HepG2 (cell line): ENCODE results near the gene CRYZL1. TPM values are rescaled to one million over a fixed set of nuclear protein-coding genes. Genes with fewer than 3 reads are reported as not detected.

Experiments used
- HCFC1 ChIP-seq: fragments of 150-350 bp; IDR thresholded peaks from 2 replicates; pipeline ENCODE4 v1.6.1; 2014; ENCODE audit warnings: low read depth, low read length
- HNRNPL ChIP-seq: fragments of 200-400 bp; formaldehyde crosslinking; IDR thresholded peaks from 2 replicates; pipeline ENCODE4 v1.6.1; 2017; ENCODE audit warnings: mild to moderate bottlenecking, low read depth, low read length
- HNRNPLL ChIP-seq: fragments of 200-400 bp; formaldehyde crosslinking; IDR thresholded peaks from 2 replicates; pipeline ENCODE4 v1.6.1; 2017; ENCODE audit warnings: mild to moderate bottlenecking, low read depth, low read length; ENCODE audit not compliant: poor library complexity, severe bottlenecking
- MAFK ChIP-seq, 2 experiments: IDR thresholded peaks in 1 of 2; conservative IDR thresholded peaks in 1 of 2; 2 replicates each; pipeline ENCODE4 v1.6.1; 2011; ENCODE audit warnings: improper control_type of control experiment in 2 of 2, low read length in 2 of 2
- MIER2 ChIP-seq: IDR thresholded peaks from 2 replicates; pipeline ENCODE4 v1.6.1; 2016; ENCODE audit warnings: missing biosample characterization, missing genetic modification reagents
- PTBP1 ChIP-seq: fragments of 200-400 bp; formaldehyde crosslinking; IDR thresholded peaks from 2 replicates; pipeline ENCODE4 v1.6.1; 2018; ENCODE audit warnings: low read length, low read depth; ENCODE audit not compliant: poor library complexity, severe bottlenecking
- RFXANK ChIP-seq: IDR thresholded peaks from 2 replicates; pipeline ENCODE4 v1.6.1; 2016
- SIX1 ChIP-seq: sonication (generic); formaldehyde crosslinking; IDR thresholded peaks from 2 replicates; pipeline ENCODE4 v1.4.0; 2020; ENCODE audit warnings: missing genetic modification reagents, borderline replicate concordance
- SIX4 ChIP-seq: sonication (generic); formaldehyde crosslinking; IDR thresholded peaks from 2 replicates; pipeline ENCODE4 v1.4.0; 2020; ENCODE audit warnings: missing genetic modification reagents
- SP5 ChIP-seq: IDR thresholded peaks from 2 replicates; pipeline ENCODE4 v1.6.1; 2016; ENCODE audit warnings: low read depth, borderline replicate concordance
- ZFP36 ChIP-seq: fragments of 150-350 bp; IDR thresholded peaks from 2 replicates; pipeline ENCODE4 v1.6.1; 2018; ENCODE audit warnings: borderline replicate concordance, low read length, low read depth; ENCODE audit not compliant: partially characterized antibody
- ZNF12 ChIP-seq: sonication (generic); formaldehyde crosslinking; IDR thresholded peaks from 2 replicates; pipeline ENCODE4 v1.5.0; 2020; ENCODE audit warnings: missing genetic modification reagents
- ZNF713 ChIP-seq: sonication (generic); formaldehyde crosslinking; IDR thresholded peaks from 2 replicates; pipeline ENCODE4 v1.4.0; 2020; ENCODE audit warnings: mild to moderate bottlenecking, missing genetic modification reagents
- ZNF724P ChIP-seq: sonication (generic); formaldehyde crosslinking; IDR thresholded peaks from 2 replicates; pipeline ENCODE4 v1.8.0; 2022; ENCODE audit warnings: missing genetic modification reagents, borderline replicate concordance
- ZNF749 ChIP-seq: sonication (generic); formaldehyde crosslinking; IDR thresholded peaks from 2 replicates; pipeline ENCODE4 v1.8.0; 2022; ENCODE audit warnings: mild to moderate bottlenecking, missing genetic modification reagents, moderate library complexity, borderline replicate concordance
- ZNF761 ChIP-seq: sonication (generic); formaldehyde crosslinking; conservative IDR thresholded peaks from 2 replicates; pipeline ENCODE4 v1.4.0; 2020; ENCODE audit warnings: mild to moderate bottlenecking, missing genetic modification reagents
- polyA plus RNA-seq, 8 experiments: library from polyadenylated mRNA; depleted of rRNA in 3 of 8; stranded (reverse) in 7 of 8; unstranded in 1 of 8; fragments of >200 nt; fragmentation: Illumina TruSeq in 4 of 8; extraction: Trizol in 4 of 8; gene quantifications; 2 replicates each; pipeline versions ENCODE4 v1.2.1 to v1.2.3, GENCODE V29; 2011 to 2016; ENCODE audit warnings: low read depth in 4 of 8, missing spikeins in 1 of 8, mixed read lengths in 1 of 8; ENCODE audit not compliant: insufficient read depth in 1 of 8
- total RNA-seq, 5 experiments: library from RNA; depleted of rRNA; stranded (reverse); fragments of >200 nt; fragmentation: Illumina TruSeq; extraction: Trizol; gene quantifications; 2 replicates each; pipeline ENCODE4 v1.2.3, GENCODE V29; 2016; ENCODE audit warnings: low read depth in 1 of 5
- TF ChIP-seq, protein P1 (sequence below): sonication (generic); formaldehyde crosslinking; IDR thresholded peaks from 2 replicates; pipeline ENCODE4 v1.4.0; 2020; ENCODE audit warnings: missing genetic modification reagents
- TF ChIP-seq, protein P2 (sequence below): sonication (generic); formaldehyde crosslinking; IDR thresholded peaks from 2 replicates; pipeline ENCODE4 v1.5.0; 2020; ENCODE audit warnings: missing genetic modification reagents
- TF ChIP-seq, protein P3 (sequence below): IDR thresholded peaks from 2 replicates; pipeline ENCODE4 v1.6.1; 2016; ENCODE audit warnings: low read depth, missing genetic modification reagents, missing compliant biosample characterization
- TF ChIP-seq, protein P4 (sequence below): sonication (generic); formaldehyde crosslinking; IDR thresholded peaks from 2 replicates; pipeline ENCODE4 v1.8.0; 2022; ENCODE audit warnings: missing genetic modification reagents, mild to moderate bottlenecking, inconsistent platforms, borderline replicate concordance

Gene CRYZL1
- total and polyA plus RNA-seq, 2 of the 13 experiments (the other 11 are each of a cell fraction or from before 2014, with no cell fraction given) = 20.3 to 27.7 TPM

DNA sequence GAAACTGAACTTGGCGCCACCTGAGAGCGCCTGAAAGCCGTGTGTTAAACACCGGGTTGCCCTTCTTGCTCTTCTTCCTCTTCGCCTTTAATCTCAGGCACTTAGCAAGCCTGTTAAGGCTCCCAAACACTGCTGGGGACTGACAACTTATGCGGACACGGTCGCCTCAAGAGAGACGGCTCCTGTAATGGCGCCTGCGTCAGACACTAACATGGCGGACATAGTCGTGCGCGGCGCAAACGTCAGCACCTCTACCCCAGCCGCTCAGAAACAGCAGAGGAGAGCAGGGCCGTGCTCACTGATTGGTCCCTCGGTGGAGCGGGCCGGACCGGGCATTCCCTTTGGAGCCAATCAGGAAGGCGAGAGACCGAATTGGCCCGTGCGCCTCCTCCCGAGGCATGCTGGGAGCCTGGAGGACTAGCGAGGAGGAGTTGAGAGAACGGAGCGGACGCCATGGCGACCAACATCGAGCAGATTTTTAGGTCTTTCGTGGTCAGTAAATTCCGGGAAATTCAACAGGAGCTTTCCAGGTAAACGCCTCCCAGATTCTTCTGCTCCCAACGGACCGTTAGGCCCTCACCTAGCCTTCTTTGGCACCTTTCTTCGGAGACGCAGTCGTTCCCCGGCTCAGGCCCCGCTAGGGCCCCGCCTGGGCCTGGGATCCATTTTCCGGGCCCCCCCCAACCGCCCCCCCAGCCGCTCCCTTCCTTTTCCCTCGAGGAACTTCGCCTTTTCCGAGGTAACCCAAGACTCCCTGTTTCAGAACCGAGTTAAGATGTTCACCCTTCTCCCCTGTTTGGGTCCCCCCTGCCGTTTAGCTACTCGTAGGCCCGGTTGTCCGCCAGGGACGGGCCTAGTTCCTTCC is 98.7 kb downstream of the CRYZL1 start, which contains the start of gene SON (continued):
- TF ChIP-seq ZNF749 (0 out of 2 replicates have a peak, but pooled peaks have one; percentile 27), RFXANK (CRISPR knock-in tag) (peak; percentile 97), MIER2 (CRISPR knock-in tag) (0 out of 2 replicates have a peak, but pooled peaks have one; percentile 15), SIX1 (CRISPR knock-in tag) (no peak), PTBP1 (no peak), SIX4 (no peak; the same call in none of the 2 replicates), ZNF724P (CRISPR knock-in tag) (no peak), ZNF713 (CRISPR knock-in tag) (no peak), HNRNPLL (peak; percentile 38), ZNF761 (no peak), ZFP36 (no peak), SP5 (CRISPR knock-in tag) (no peak), MAFK (conservative IDR thresholded peaks at IDR 0.05 in 1 of 2, IDR thresholded peaks at IDR 0.05 in 1 of 2; ENCODE audit: low read length in 2 of 2) (peak; percentile 14 to 26; a peak in 1 of 4 replicates), HNRNPL (no peak), ZNF12 (CRISPR knock-in tag) (no peak), HCFC1 (peak; percentile 37; the same call in 1 of the 2 replicates)
- TF ChIP-seq, protein P1, sequence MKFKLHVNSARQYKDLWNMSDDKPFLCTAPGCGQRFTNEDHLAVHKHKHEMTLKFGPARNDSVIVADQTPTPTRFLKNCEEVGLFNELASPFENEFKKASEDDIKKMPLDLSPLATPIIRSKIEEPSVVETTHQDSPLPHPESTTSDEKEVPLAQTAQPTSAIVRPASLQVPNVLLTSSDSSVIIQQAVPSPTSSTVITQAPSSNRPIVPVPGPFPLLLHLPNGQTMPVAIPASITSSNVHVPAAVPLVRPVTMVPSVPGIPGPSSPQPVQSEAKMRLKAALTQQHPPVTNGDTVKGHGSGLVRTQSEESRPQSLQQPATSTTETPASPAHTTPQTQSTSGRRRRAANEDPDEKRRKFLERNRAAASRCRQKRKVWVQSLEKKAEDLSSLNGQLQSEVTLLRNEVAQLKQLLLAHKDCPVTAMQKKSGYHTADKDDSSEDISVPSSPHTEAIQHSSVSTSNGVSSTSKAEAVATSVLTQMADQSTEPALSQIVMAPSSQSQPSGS (CRISPR knock-in tag) = peak; percentile 30; the same call in 1 of the 2 replicates
- TF ChIP-seq, protein P2, sequence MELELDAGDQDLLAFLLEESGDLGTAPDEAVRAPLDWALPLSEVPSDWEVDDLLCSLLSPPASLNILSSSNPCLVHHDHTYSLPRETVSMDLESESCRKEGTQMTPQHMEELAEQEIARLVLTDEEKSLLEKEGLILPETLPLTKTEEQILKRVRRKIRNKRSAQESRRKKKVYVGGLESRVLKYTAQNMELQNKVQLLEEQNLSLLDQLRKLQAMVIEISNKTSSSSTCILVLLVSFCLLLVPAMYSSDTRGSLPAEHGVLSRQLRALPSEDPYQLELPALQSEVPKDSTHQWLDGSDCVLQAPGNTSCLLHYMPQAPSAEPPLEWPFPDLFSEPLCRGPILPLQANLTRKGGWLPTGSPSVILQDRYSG (CRISPR knock-in tag) = no peak
- TF ChIP-seq, protein P3, sequence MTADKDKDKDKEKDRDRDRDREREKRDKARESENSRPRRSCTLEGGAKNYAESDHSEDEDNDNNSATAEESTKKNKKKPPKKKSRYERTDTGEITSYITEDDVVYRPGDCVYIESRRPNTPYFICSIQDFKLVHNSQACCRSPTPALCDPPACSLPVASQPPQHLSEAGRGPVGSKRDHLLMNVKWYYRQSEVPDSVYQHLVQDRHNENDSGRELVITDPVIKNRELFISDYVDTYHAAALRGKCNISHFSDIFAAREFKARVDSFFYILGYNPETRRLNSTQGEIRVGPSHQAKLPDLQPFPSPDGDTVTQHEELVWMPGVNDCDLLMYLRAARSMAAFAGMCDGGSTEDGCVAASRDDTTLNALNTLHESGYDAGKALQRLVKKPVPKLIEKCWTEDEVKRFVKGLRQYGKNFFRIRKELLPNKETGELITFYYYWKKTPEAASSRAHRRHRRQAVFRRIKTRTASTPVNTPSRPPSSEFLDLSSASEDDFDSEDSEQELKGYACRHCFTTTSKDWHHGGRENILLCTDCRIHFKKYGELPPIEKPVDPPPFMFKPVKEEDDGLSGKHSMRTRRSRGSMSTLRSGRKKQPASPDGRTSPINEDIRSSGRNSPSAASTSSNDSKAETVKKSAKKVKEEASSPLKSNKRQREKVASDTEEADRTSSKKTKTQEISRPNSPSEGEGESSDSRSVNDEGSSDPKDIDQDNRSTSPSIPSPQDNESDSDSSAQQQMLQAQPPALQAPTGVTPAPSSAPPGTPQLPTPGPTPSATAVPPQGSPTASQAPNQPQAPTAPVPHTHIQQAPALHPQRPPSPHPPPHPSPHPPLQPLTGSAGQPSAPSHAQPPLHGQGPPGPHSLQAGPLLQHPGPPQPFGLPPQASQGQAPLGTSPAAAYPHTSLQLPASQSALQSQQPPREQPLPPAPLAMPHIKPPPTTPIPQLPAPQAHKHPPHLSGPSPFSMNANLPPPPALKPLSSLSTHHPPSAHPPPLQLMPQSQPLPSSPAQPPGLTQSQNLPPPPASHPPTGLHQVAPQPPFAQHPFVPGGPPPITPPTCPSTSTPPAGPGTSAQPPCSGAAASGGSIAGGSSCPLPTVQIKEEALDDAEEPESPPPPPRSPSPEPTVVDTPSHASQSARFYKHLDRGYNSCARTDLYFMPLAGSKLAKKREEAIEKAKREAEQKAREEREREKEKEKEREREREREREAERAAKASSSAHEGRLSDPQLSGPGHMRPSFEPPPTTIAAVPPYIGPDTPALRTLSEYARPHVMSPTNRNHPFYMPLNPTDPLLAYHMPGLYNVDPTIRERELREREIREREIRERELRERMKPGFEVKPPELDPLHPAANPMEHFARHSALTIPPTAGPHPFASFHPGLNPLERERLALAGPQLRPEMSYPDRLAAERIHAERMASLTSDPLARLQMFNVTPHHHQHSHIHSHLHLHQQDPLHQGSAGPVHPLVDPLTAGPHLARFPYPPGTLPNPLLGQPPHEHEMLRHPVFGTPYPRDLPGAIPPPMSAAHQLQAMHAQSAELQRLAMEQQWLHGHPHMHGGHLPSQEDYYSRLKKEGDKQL (CRISPR knock-in tag) = no peak
- TF ChIP-seq, protein P4, sequence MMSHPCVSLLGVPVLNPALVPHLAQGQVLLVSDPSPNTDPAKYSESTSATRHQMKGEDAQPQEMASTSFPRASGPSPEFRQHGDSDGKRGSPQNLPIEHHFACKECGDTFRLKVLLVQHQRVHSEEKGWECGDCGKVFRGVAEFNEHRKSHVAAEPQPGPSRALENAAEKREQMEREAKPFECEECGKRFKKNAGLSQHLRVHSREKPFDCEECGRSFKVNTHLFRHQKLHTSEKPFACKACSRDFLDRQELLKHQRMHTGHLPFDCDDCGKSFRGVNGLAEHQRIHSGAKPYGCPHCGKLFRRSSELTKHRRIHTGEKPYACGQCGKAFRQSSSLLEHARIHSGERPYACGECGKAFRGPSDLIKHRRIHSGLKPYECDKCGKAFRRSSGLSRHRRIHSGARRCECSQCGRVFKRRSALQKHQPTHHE (CRISPR knock-in tag) = no peak
